HG03045 (cell line): ENCODE results near the gene SETBP1.

Source experiments
- ATAC-seq: cut with Tn5 transposase; IDR thresholded peaks from one replicate; pipeline ENCODE4 v1.9.1; 2021; ENCODE audit warnings: mild to moderate bottlenecking, moderate library complexity; ENCODE audit not compliant: unreplicated experiment

Gene SETBP1

DNA sequence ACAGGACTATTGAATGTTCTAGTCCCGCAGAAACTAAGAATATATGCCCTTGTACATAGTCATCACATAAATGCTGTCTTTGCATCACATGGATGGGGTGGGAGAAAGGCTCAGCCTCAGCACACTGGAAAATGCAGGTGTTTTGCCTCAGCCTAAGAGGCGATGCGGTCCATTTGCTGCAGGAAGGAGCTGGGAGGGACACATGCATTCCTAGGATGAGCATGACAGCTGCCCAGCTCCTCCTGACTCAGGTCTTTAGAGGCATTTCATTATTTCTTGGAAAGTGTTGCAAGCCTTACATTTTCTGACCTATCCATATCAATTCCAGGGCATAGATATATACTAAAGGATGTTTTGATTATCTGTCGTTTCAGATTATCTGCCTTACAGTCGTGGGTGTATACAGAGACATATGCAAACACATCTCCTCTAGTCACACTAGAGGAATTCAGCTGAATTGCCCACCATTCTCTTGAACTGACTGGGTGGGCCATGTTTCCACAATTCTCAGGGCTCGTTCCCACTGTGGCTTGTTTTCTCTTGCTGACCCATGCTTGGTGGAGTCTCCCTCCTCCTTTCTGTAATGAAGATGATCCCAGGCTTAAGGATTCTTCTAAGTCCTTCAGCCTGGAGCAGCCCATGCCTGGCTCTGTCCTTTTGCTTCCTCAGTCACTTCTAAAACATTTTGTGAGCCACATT is 156.9 kb downstream of the SETBP1 start:
- ATAC-seq = no peak

DNA sequence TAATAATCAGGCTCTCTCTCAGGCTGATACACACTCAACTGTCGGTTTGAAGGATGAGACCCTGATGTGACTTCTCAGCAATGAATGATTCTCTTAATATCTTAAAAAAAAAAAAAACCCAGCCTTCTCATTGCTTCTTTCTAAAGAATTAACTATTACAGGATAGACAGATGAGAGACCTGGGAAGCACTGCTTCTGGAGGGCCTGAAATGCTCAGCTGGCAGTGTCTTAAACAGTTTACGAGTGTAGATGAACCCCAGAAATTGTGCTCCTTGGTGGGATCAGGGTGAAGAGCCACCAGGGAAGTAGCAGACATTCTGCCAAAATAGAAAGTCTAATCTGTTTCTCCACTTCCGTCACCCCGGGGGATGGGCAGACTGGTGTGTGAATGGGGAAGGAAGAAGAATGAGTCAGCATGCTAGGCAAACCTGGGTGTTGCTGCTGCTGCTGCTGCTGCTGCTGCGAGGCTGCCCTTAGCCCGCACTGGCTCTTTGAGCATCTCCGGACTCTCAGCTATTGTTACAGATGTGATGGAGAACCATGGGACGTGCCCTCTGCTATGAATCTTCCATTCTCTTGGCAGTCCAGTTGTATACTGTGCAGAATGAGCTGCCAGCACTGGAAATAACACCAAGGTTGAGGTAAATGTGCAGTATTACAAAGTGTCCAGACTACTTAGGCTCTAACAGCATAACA is 158.4 kb downstream of the SETBP1 start:
- ATAC-seq = peak; percentile 97

DNA sequence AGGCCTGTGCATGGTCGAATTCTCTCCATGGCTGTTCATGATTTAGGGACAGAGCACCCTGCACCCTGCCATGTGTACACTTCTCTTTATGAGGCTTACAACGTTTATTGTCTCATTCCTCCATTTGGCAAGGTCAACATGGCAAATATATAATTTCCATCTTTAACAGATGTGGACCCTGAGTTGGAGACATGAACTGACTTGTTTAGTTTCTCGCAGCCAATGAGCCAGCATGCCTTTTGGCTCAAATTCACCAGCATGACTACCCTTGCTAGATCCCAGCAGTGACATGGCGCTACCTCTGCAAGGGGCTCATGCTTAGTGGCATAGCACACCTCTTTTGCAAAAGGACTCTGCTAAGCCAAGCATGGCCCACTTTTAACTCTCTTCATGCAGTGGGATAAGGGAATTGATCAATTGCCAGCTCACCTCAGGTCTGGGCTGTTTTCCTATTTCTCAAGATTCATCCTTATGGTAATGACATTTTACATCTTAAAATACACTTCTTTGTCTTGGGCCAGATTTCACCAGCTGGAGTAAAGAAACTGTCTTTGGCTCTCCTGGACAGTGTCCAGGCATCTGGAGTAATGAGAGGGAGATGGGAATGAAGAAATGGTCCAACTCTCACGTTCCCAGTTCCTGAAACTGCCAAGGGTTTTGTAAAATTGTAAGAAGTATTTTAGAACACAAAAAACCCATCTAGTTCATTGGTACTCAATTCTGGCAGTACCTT is 159.5 kb downstream of the SETBP1 start:
- ATAC-seq = no peak

DNA sequence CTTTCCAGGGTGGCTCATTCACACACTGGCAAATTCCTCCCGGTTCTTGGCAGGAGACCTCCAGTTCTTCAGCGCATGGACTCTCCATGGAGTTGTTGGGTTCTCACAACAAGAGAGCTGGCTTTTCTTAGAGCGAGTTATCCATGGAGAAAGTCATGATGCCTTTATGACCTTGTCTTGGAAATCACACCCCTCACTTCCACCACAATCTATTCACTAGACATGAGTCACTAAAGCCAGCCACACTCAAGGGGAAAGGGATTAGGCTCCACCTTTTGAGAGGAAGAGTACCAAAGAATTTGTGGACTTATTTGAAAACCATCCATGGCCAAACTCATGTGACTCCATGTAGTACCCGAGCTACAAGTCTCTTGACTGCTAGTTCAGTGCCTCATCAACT is 160.5 kb downstream of the SETBP1 start:
- ATAC-seq = no peak

DNA sequence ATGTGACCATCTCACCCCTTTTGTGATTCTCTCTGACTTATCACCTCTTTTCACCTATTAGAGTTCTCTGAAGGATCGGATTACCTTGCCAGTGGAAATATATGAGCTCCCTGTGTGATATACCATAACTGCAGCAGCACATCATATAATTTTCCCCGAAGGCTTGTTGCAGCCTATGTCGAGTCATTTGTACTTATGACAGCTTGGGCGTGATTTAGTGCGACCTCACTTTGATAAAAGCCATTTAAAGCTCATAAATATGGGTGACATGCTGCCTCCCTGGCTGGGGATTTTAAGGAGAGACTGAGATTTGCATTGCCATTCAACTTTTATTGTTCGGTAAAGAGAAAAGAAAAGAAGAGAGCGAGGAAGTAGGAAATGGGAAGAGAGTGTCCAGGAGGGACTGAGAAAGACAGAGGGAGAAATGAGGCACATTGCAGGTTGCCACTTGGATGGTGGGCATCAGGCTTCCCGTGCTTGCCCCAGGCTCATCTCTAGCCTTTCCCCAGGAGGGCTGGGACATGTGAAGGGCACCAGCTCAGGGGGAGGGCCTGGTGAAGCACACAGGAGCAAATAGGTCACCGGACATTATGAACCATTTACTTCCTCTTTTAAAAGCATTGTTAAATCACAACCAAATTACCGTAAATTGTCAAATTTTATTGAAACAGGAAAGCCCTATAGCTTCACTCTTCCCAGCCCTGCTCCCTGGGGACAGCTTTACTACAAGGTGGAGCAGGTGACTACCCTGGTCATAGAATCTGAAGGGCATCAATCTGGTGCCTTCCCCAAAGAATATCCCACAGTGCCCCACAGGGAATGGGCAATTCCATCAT is 161.3 kb downstream of the SETBP1 start:
- ATAC-seq = no peak

DNA sequence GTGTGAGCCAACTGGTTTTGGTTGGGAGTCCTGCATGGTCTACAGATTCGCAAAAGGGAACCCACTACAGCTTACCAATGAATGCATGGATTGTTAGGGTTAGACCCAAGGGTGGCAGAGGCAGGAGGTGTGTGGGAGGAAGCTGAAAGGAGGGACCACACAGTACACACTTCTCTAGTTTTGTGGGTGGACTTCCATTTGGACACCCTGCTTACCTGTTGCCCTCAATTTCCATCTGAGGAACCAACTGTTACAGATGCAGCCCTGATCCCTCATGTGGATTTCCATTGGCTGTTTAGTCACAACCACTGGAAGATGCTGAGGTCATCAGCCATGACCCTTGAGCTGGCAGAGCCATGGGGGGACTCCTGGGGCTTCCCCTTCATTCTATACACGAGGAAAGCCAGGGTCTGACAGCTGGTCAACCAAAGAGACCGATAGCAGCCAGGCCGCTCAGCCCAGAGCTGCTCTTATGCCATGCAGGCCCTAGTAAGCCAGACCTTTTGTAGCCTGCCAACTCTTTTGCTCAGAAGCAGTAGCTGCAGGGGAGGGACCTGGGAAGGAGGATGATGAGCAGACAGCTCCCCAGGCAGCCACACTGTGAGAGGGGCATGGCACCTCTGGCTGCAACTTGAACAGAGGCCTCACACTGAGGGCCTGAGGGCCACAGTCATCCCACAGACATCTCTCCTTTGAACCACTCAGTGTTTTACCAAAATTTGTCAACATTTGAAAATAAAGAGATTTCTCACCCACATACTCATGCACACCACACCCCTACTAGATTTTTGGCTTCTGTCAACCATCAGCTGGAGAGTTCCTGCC is 162.1 kb downstream of the SETBP1 start:
- no peak for ATAC-seq

DNA sequence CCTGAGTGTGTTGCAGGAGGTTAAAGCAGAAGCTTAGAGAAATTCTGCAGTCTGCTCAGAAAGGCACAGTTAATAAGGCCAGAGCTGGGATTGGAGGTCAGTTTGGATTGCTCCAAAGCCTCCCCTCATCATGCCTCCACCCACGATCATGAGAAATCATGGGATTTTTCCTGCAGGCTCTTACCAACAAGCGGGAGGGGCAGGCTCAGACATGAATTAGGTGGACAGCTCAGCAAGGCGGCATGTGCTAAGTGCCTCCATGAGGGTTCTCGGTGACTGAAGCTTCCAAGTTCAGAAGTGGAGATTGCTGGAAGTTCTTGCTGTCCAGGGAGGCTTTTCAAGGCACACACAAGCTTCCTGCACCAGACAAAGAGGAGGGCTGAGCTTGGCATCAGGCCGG is 163.8 kb downstream of the SETBP1 start:
- no peak for ATAC-seq

DNA sequence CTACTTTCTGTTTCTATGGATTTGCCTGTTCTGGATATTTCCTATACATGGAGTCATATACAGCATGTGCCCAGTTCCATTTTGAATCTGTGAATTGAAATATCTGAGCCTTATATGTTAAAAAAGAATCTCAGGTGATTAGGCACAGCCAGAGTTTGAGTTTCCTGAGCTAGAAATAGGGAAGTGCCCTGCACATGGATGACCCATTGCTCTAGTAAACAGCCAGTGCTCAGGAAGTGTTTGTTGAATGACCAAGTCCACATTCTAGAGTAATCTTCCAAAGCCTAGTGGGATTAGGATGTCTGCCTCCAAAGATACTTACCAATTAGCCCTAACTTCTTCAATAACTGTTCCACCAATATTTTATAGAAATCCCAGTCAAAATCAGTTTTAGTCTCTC is 165.8 kb downstream of the SETBP1 start:
- no peak for ATAC-seq

DNA sequence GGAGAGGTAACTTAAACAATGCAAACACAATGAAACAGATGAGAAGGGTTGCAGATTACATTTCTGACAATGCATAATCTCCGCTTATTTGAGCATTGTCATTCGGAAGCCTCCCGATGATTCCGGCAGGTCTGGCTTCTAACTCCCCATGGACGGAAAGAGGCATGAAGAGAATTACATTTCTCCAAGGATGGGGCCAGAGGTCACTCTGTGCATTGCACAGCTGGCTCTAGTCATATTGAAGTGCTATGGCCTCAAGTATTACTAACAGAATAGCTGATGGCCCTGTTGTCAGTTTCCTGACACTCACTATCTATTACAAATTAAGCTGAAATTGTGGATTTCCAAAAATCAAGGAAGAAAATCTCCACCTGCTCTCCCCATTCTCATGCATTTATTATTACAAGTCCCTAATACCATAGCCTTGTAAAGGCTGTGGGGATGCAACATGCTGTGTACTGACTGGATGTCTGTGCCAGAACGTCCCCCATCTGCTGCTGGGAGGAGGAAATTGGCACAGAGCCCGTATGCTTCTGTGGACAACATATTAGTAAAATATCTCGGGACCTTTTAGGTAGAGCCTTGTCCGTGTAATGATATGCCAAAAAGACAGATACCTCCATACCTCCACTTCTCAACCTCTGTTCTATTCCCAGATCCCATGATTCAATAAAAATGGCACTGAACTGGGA is 168.1 kb downstream of the SETBP1 start:
- no peak for ATAC-seq

DNA sequence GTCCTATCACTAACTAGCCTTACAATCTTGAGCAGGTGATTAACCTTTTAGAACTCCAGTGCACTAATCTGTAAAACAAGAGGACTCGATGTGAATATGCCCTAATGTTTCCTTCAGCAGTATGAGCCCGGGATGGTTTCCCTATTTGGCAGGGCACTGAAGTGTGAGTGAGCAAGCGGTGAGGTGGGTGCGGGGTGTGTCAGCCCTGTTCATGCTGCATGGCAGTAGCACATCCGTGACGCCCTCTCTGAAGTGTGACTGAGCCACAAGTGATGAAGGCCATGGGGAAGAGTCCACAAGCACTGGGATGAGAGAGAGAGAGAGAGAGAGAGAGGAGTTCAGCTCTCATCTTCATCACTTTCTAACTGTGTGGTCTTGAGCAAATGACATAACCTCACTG is 168.7 kb downstream of the SETBP1 start:
- ATAC-seq = no peak

DNA sequence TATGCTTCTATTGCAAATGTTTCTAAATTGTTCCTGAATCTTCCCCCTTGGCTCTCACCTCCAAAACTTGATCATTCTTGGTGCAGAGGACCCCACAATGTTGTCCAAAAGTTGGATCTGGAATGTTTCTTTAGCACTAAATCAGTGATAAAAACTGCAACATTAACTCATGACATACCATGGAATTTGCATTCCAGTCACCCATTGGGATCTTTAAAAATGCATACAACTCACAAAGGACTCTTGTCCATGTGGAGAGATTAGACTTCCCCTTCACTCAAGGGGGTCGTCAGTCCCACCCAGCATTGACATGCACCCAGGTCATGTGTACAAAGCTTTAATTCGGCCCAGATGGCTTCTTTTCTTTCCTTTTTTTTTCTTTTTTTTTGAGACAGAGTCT is 169.3 kb downstream of the SETBP1 start:
- ATAC-seq = no peak

DNA sequence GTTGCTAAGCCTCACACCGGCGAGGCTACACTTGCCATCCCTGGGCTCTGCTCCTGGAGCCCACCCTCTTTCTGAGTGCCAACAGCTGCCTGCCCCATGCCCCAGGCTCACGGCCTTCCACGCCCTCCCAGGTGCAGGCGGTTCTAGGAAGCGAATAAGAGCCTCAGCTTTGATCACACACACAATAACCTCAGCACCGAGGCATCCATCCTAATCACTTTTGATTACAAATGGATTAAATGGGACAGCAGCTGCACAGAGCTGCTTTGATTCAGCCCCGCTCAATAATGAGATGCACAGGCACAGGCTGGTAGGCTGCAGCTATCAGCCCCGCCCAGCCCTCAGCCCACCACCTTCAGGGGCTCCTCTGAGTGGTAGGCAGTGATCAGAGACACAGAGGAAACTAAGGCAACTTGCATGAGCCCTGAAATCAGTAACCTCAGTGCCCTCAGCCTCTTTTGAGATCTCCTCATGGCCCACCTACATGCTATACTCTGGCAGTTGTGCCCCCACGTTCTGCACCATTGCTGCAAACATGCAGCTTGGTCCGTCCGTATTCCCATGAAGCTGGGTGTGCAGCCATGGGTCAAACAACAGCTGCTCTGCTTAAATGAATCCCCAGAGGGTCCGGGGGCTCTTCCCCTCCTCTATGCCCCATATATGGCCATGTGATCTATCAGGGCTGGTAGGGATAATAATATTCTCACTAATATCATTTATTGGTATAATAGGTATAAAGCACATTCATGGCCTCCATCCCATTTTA is 171.4 kb downstream of the SETBP1 start:
- ATAC-seq = no peak

DNA sequence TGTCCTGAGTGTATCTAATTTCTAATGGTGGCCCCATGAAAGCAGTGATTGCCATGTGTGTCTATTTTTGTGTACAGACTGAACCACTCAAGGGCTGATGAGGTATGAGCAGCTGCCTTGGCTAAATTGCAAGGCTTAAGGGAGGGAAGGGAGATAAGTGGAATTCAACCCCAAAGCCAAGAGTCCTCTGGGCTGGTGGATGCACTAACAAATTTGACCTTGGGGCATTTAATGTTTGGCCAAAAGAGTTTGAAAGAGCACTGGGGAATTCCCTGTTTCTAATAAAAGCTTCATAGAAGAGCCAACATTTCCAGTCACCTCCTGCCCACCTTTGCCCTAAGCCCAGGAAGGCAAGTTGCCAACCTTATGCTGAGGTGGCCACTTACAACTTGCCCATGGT is 172.1 kb downstream of the SETBP1 start:
- ATAC-seq = no peak

DNA sequence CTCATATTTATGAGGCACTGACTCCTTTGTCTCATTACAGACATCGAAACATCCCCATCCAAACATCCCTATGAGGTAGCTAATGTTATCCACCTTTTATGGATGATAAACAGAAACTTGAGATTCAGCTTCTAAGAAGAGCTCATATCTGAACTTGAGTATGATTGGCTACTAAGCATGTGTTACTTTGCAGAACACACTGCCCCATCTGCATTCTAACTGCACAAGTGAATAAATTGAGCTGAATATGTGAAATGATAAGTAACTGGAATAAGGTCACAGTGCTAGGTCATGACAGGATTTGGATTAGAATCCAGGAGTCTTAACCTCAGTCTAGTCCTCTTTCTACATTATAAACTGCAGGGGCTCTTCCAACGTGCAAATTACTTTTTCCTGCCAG is 172.7 kb downstream of the SETBP1 start:
- ATAC-seq = no peak

DNA sequence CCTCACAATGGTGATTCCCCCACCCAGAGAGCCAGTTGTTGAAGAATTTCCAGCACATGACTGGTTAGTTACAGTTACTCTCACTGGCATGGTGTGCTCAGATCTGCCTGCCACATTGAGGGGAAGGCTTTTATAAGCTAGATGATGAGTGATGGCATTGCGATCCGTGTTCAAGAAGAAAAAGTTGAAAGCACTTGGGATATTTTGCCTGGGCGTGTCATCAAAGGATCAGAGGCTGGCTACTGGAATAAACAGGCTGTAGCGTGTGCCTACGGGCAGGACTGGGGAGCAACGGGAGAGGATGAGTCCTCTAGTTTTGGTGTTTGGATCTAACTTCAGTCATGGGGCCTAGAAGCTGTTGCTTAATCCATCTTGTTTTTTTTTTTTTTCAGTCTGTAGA is 175.0 kb downstream of the SETBP1 start:
- ATAC-seq = no peak

DNA sequence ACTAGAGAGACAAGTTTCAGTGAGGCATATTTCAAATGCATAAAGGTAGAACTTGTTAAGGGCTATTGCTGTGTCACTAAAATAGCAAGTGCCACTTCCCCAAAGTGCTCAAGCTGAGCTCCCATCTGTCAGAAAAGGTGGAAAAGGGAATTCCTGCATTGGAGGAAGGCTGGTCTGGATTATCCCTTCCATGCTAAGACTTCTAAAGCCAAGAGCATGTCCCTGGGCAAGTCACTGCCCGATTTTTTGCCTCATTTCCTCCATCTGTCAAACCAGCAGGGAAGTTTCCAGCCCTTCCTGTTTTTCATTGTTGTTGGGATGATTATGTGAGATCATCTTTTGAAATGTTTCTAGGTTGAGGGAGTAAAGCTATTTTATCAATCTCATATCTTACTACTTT is 175.5 kb downstream of the SETBP1 start:
- no peak for ATAC-seq

DNA sequence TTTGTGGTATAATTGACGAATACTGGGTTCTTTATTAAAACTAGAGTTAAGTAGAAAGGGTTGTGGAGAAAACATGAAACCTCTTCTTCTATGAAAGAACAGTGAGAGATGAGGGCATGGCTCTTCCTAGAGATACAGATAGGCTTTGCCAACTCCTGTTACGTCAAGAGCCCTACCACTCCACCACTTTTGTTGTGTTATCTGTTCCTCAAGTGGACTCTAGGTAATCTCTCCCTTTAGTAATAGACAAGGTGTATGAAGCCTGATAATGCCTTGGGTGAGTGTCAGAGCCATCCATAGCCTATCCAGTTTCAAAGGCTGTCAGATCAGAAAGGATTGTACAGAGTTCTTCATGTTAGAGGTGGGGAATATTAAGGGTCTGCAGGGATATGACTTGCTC is 176.4 kb downstream of the SETBP1 start:
- ATAC-seq = no peak

DNA sequence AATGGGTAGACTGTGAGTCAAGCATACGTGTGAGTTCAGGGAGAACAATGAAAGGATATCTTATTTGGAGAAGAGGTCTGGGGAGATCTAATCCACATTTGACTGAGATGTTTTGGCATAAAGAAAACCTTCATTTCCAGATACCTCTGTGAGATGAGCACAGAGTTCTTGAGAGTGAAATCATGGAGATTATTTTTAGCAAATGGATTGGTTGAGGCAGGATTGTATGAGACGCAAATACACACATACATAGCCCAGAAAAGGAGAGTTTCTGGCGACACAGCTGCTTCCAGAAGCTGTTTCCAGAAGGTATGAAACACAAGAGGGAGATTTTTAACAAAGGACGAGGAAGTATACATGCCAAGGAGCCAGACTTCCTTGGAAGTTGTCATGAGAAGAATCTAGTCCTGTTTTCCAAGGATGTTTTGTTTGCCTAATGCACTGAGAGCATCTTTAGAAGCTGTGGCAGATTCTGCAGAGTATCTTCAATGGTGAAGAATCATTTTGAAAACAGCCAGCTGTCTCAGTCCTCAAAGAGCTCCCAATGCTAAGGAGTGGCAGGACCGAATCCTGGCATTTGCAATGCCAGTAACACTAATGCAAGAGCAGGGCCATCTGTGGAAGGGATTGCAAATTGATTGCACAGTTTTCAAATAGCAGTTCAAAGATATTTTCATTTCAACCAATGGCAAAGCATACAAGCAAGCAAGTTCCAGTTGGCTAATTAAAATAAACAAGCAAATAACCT is 177.2 kb downstream of the SETBP1 start:
- ATAC-seq = no peak
